K562 (cell line): Measurements from ENCODE around the gene KCNJ10. TPM values are rescaled to one million over a fixed set of nuclear protein-coding genes. Genes with fewer than 3 reads are reported as not detected.
A peak's percentile ranks its signal among the peaks of the same experiment; 100 is the strongest.

Experiments used
- ATAC-seq: fragments of 200-7000 bp; cut with Tn5 transposase; 3 replicates; pipeline ENCODE4 v1.9.1; 2020; ENCODE audit warnings: moderate library complexity
- BruUV-seq: library from RNA; stranded (reverse); fragments of 400-500 nt; replicated peaks from 2 replicates; lab custom pipeline; 2021; lab: Mats Ljungman, UMichigan
- CTCF ChIA-PET: fragments of 300-600 bp; formaldehyde crosslinking; extraction: SDS; loops from one replicate; lab custom pipeline; 2021; ENCODE audit warnings: low intra/inter-chr PET ratio; lab: Yijun Ruan, JAX
- POLR2A ChIA-PET: fragments of 300-600, 350-650 bp; sonication (Branson Sonifier 250); formaldehyde crosslinking; extraction: SDS; loops from one replicate; lab custom pipeline; 2021; ENCODE audit warnings: antibody characterized with exemption, inconsistent platforms; lab: Yijun Ruan, JAX
- DNase-seq, 4 experiments: peaks; one replicate each; pipeline versions ENCODE4 v3.0.0 to v3.0.0-alpha.2; 2011 to 2018; ENCODE audit warnings: low spot score in 3 of 4, mixed read lengths in 3 of 4; ENCODE audit errors: extremely low read depth in 1 of 4
- FAIRE-seq: peaks from 2 replicates; lab custom pipeline; 2011; peaks lifted over from hg19 to GRCh38; lab: Jason Lieb, UNC
- H2AFZ ChIP-seq: 2 replicates; pipeline ENCODE4 v1.6.0; 2011; ENCODE audit warnings: low read depth, low read length, control low read depth, inconsistent platforms
- H3K27ac ChIP-seq: fragments of 200-600 bp; 3 replicates; pipeline ENCODE4 v1.8.0; 2011; ENCODE audit warnings: low read depth, mild to moderate bottlenecking, control low read depth, inconsistent platforms, low read length, moderate library complexity, mixed read lengths; ENCODE audit errors: extremely low read depth
- H3K27me3 ChIP-seq, 2 experiments: fragments of 300-600 bp in 1 of 2; 2 replicates in 1 of 2; 3 replicates in 1 of 2; pipeline versions ENCODE4 v1.6.0 to v1.8.0; 2011; ENCODE audit warnings: inconsistent platforms in 2 of 2, low read length in 2 of 2, mild to moderate bottlenecking in 1 of 2, mixed read lengths in 1 of 2, moderate library complexity in 1 of 2; ENCODE audit not compliant: control insufficient read depth in 2 of 2, insufficient read depth in 2 of 2
- H3K36me3 ChIP-seq: fragments of 300-600 bp; 3 replicates; pipeline ENCODE4 v1.8.0; 2011; ENCODE audit warnings: mild to moderate bottlenecking, low read length, inconsistent platforms; ENCODE audit not compliant: control insufficient read depth, insufficient read depth
- H3K4me1 ChIP-seq, 2 experiments: fragments of 200-600 bp in 1 of 2; replicated peaks in 1 of 2; 2 replicates in 1 of 2; 3 replicates in 1 of 2; pipeline versions ENCODE4 v1.5.1 to v1.8.0; 2011; ENCODE audit warnings: inconsistent platforms in 2 of 2, low read length in 2 of 2, mild to moderate bottlenecking in 1 of 2, mixed read lengths in 1 of 2, moderate library complexity in 1 of 2; ENCODE audit not compliant: control insufficient read depth in 2 of 2, insufficient read depth in 2 of 2
- H3K4me2 ChIP-seq: 2 replicates; pipeline ENCODE4 v1.6.1; 2011; ENCODE audit warnings: low read length, control low read depth, inconsistent platforms, mixed read lengths; ENCODE audit not compliant: insufficient read depth
- H3K4me3 ChIP-seq: fragments of 200-600 bp; sonication (generic), shearing (Covaris generic); 2 replicates; pipeline ENCODE4 v1.5.1; 2016; ENCODE audit warnings: control low read depth, inconsistent platforms
- H3K79me2 ChIP-seq: fragments of 200-600 bp; 3 replicates; pipeline ENCODE4 v1.8.0; 2011; ENCODE audit warnings: low read length, inconsistent platforms; ENCODE audit not compliant: control insufficient read depth, insufficient read depth
- H3K9ac ChIP-seq, 2 experiments: 2 replicates each; pipeline versions ENCODE4 v1.6.0 to v1.6.1; 2011; ENCODE audit warnings: low read depth in 2 of 2, low read length in 2 of 2, control low read depth in 1 of 2, inconsistent platforms in 1 of 2, mild to moderate bottlenecking in 1 of 2, mixed read lengths in 1 of 2; ENCODE audit not compliant: insufficient read depth in 1 of 2
- H3K9me1 ChIP-seq: one replicate; pipeline ENCODE4 v1.6.0; 2011; ENCODE audit warnings: inconsistent platforms, mild to moderate bottlenecking, low read length, moderate library complexity; ENCODE audit not compliant: control insufficient read depth, insufficient read depth
- H3K9me3 ChIP-seq: replicated peaks from 2 replicates; pipeline ENCODE4 v1.5.1; 2011; ENCODE audit warnings: low read depth, low read length, inconsistent platforms; ENCODE audit not compliant: control insufficient read depth, insufficient read depth
- H4K20me1 ChIP-seq: replicated peaks from 2 replicates; pipeline ENCODE4 v1.6.1; 2011; ENCODE audit warnings: low read length, inconsistent platforms, mixed read lengths; ENCODE audit not compliant: control insufficient read depth, insufficient read depth
- FOSL1 ChIP-seq: fragments of 200-800 bp; sonication (Bioruptor generic); conservative IDR thresholded peaks from 2 replicates; pipeline ENCODE4 v1.6.1; 2016; ENCODE audit warnings: missing genetic modification characterization, missing compliant biosample characterization
- FOXM1 ChIP-seq, 2 experiments: fragments of 450-650 bp in 1 of 2; sonication (generic) in 1 of 2; formaldehyde crosslinking in 1 of 2; IDR thresholded peaks; 2 replicates each; pipeline versions ENCODE4 v1.6.1 to v1.9.0; 2017 to 2022; ENCODE audit warnings: low read depth in 2 of 2, mild to moderate bottlenecking in 2 of 2, missing genetic modification reagents in 1 of 2, moderate library complexity in 1 of 2
- GABPB2 ChIP-seq: fragments of 250-450 bp; sonication (Bioruptor Pico); conservative IDR thresholded peaks from 2 replicates; pipeline ENCODE4 v1.5.1; 2021; ENCODE audit warnings: mild to moderate bottlenecking
- HDAC2 ChIP-seq: fragments of 450-650 bp; IDR thresholded peaks from 2 replicates; pipeline ENCODE4 v1.6.1; 2016; ENCODE audit warnings: mild to moderate bottlenecking
- HNRNPLL ChIP-seq: fragments of 200-400 bp; formaldehyde crosslinking; IDR thresholded peaks from 2 replicates; pipeline ENCODE4 v1.6.1; 2017; ENCODE audit warnings: low read length, low read depth, mild to moderate bottlenecking; ENCODE audit not compliant: poor library complexity, severe bottlenecking
- NR1H2 ChIP-seq: sonication (generic); formaldehyde crosslinking; IDR thresholded peaks from 2 replicates; pipeline ENCODE4 v1.4.0; 2020; ENCODE audit warnings: mild to moderate bottlenecking, missing genetic modification reagents
- SMARCA5 ChIP-seq: fragments of 450-650 bp; IDR thresholded peaks from 2 replicates; pipeline ENCODE4 v1.6.1; 2016
- TAF9B ChIP-seq: fragments of 450-650 bp; IDR thresholded peaks from 2 replicates; pipeline ENCODE4 v1.6.1; 2018; ENCODE audit warnings: mild to moderate bottlenecking; ENCODE audit not compliant: partially characterized antibody
- TBP ChIP-seq: optimal IDR thresholded peaks from 2 replicates; pipeline ENCODE3; 2011; ENCODE audit warnings: low read depth, low read length, improper control_type of control experiment
- TFAM ChIP-seq: fragments of 250-450 bp; sonication (Bioruptor Pico); conservative IDR thresholded peaks from 2 replicates; pipeline ENCODE4 v1.5.0; 2021; ENCODE audit warnings: mild to moderate bottlenecking, moderate library complexity
- YBX1 ChIP-seq: fragments of 450-650 bp; IDR thresholded peaks from 2 replicates; pipeline ENCODE4 v1.7.1; 2016; ENCODE audit warnings: mild to moderate bottlenecking
- ZNF24 ChIP-seq: fragments of 450-650 bp; IDR thresholded peaks from 2 replicates; pipeline ENCODE4 v1.6.1; 2016
- ZNF41 ChIP-seq: fragments of 250-450 bp; sonication (Bioruptor Pico); conservative IDR thresholded peaks from 2 replicates; pipeline ENCODE4 v1.4.0; 2020; ENCODE audit warnings: mild to moderate bottlenecking
- WGBS: fragments of 100-300 bp; shearing (Covaris generic); methylation state at CpG from one replicate; pipeline ENCODE4 v1.1.6; 2016; ENCODE audit warnings: low coverage, mixed read lengths; ENCODE audit not compliant: insufficient coverage; ENCODE audit errors: missing lambda C conversion rate; 5-methylcytosine and 5-hydroxymethylcytosine counted together
- in situ Hi-C: fragments of 300-500 bp; cut with MboI; formaldehyde crosslinking; loops from 4 replicates; pipeline ENCODE4 v1.15.0; 2018; ENCODE audit warnings: inconsistent platforms, mixed read lengths
- intact Hi-C: fragments of 100-400 bp; cut with micrococcal nuclease; formaldehyde crosslinking; loops from 2 replicates; pipeline ENCODE4 v1.14.2; 2022
- polyA plus RNA-seq, 8 experiments: library from polyadenylated mRNA; depleted of rRNA in 4 of 8; stranded (reverse) in 5 of 8; unstranded in 3 of 8; fragments of >200 nt; fragmentation: Nextera tagmentation in 2 of 8; fragmentation: Illumina TruSeq in 1 of 8; extraction: Ambion mirVana in 2 of 8; extraction: Trizol in 1 of 8; gene quantifications; 2 replicates each; pipeline versions ENCODE4 v1.2.1 to v1.2.3, GENCODE V29; 2011 to 2014; ENCODE audit warnings: inconsistent platforms in 1 of 8, missing spikeins in 1 of 8
- total RNA-seq, 7 experiments: library from RNA; depleted of rRNA in 6 of 7; stranded (reverse); fragments of >200 nt in 6 of 7; fragmentation: Illumina TruSeq in 2 of 7; extraction: Trizol in 2 of 7; gene quantifications; 2 replicates each; pipeline versions ENCODE4 v1.2.1 to v1.2.3, GENCODE V29; 2011 to 2021; ENCODE audit warnings: low replicate concordance in 1 of 7
- TF ChIP-seq, protein P1 (sequence below): fragments of 250-450 bp; sonication (Bioruptor Pico); IDR thresholded peaks from 2 replicates; pipeline ENCODE4 v1.9.0; 2021; ENCODE audit warnings: mild to moderate bottlenecking, inconsistent platforms

KCNJ10 gene
- total and polyA plus RNA-seq, 9 of the 15 experiments (the other 6 are each of a cell fraction or from before 2014, with no cell fraction given) = 0.06 to 0.11 TPM; not detected in 7

GRCh38 chr1:160040476-160040875, 29.5 kb downstream of the KCNJ10 start:
- intact Hi-C loops (no loop called here), in situ Hi-C loops (no loop called here)
- H3K9me1 ChIP-seq = no peaks in the 10 kb centered on the region
- ChIA-PET POLR2A (interaction anchor here (1.0 to 4.5 kb wide), 2 partner anchors 9 to 16 kb away, joined by 3 to 22 read pairs; partner anchors contain the start of gene PIGM), CTCF (no interaction called here)
- DNase-seq = no peak
- H3K9me3 ChIP-seq = no peaks in the 10 kb centered on the region
- no peak overlapping the region for H3K27ac ChIP-seq
- no peaks in the 10 kb centered on the region for H3K79me2 ChIP-seq
- H3K9ac ChIP-seq = no peak overlapping the region
- no TSS peak for BruUV-seq
- H3K36me3 ChIP-seq = no peaks in the 10 kb centered on the region
- FAIRE-seq = no peak
- ATAC-seq = no peak
- H2AFZ ChIP-seq = no peak overlapping the region
- H4K20me1 ChIP-seq = peaks cover 7% of the 10 kb centered on the region; the same call in 1 of the 2 replicates
- H3K4me1 ChIP-seq = no peaks in the 10 kb centered on the region
- 0% methylated on average over 1 of the region's 1 CpG for WGBS
- TF ChIP-seq FOSL1 (tag) = peak; percentile 37; the same call in 1 of the 2 replicates
- TF ChIP-seq TAF9B = no peak
- TF ChIP-seq ZNF41 = no peak
- no peak for TF ChIP-seq NR1H2 (CRISPR knock-in tag)
- H3K4me2 ChIP-seq = no peak overlapping the region
- peaks cover 20 to 32% of the 10 kb centered on the region in 2 experiments for H3K27me3 ChIP-seq
- H3K4me3 ChIP-seq = no peak overlapping the region

- Histone ChIP-seq H3K4me1 (peaks cover 10 to 15% of the 10 kb centered on the region in 2 experiments), H2AFZ (peak overlapping the region; percentile 97), H3K79me2 (peaks cover 19% of the 10 kb centered on the region), H3K27ac (no peak overlapping the region; the same call in 2 of the 3 replicates), H3K36me3 (no peaks in the 10 kb centered on the region; the same call in 2 of the 3 replicates), H3K4me3 (peak overlapping the region; percentile 55), H3K9ac (peak overlapping the region; percentile 69 to 99), H3K9me1 (no peaks in the 10 kb centered on the region), H3K27me3 (peaks cover 0 to 10% of the 10 kb centered on the region in 2 experiments; a peak in 3 of 5 replicates), H3K9me3 (no peaks in the 10 kb centered on the region), H3K4me2 (peak overlapping the region; percentile 83), H4K20me1 (no peaks in the 10 kb centered on the region)
- TSS peak; percentile 77 for BruUV-seq
- intact Hi-C loops = no loop called here
- FAIRE-seq = no peak
- in situ Hi-C loops = no loop called here
- ATAC-seq = peak; percentile 53
- DNase-seq = peak; percentile 20 to 46 (median 26)
- ChIA-PET CTCF (no interaction called here), POLR2A (interaction anchor here (1.2 to 3.4 kb wide), 5 partner anchors 9 to 103 kb away, joined by 3 to 22 read pairs (median 6); no protein-coding TSS in a partner anchor)
- WGBS = 6% methylated on average over 18 of the region's 18 CpGs
- TF ChIP-seq TBP (peak; percentile 8), TFAM (CRISPR knock-in tag) (no peak), HDAC2 (no peak), SMARCA5 (no peak), ZNF24 (0 out of 2 replicates have a peak, but pooled peaks have one; percentile 8), FOXM1 (IDR thresholded peaks at IDR 0.05; ENCODE audit: low read depth) (0 out of 2 replicates have a peak, but pooled peaks have one; percentile 7), FOXM1 (CRISPR knock-in tag; IDR thresholded peaks at IDR 0.05; ENCODE audit: low read depth) (no peak), GABPB2 (CRISPR knock-in tag) (no peak), HNRNPLL (peak; percentile 16), YBX1 (no peak)
- TF ChIP-seq, protein P1, sequence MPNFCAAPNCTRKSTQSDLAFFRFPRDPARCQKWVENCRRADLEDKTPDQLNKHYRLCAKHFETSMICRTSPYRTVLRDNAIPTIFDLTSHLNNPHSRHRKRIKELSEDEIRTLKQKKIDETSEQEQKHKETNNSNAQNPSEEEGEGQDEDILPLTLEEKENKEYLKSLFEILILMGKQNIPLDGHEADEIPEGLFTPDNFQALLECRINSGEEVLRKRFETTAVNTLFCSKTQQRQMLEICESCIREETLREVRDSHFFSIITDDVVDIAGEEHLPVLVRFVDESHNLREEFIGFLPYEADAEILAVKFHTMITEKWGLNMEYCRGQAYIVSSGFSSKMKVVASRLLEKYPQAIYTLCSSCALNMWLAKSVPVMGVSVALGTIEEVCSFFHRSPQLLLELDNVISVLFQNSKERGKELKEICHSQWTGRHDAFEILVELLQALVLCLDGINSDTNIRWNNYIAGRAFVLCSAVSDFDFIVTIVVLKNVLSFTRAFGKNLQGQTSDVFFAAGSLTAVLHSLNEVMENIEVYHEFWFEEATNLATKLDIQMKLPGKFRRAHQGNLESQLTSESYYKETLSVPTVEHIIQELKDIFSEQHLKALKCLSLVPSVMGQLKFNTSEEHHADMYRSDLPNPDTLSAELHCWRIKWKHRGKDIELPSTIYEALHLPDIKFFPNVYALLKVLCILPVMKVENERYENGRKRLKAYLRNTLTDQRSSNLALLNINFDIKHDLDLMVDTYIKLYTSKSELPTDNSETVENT = no peak
These were observed 37.7 kb downstream of the KCNJ10 start for GRCh38 chr1:160032165-160032820.
